Astrocyte (in vitro differentiated cells and primary cell): ENCODE results near the gene RILPL1. TPM values are rescaled to one million over a fixed set of nuclear protein-coding genes. Genes with fewer than 3 reads are reported as not detected.
"Not testable (repeated sequence)": the region's sequence is repeated elsewhere in the genome, so short reads cannot be mapped to it uniquely, and the experiment has no call there.

Experiments
- DNase-seq: peaks from one replicate; pipeline ENCODE4 v3.0.0-alpha.2; 2010; ENCODE audit warnings: low read depth
- FAIRE-seq: peaks from 2 replicates; lab custom pipeline; 2011; peaks lifted over from hg19 to GRCh38; lab: Jason Lieb, UNC
- H2AFZ ChIP-seq: 2 replicates; pipeline ENCODE4 v1.6.0; 2012; ENCODE audit warnings: low read depth, low read length, inconsistent platforms
- H3K27ac ChIP-seq: 2 replicates; pipeline ENCODE4 v1.5.1; 2011; ENCODE audit warnings: low read depth, low read length, inconsistent platforms
- H3K27me3 ChIP-seq: 2 replicates; pipeline ENCODE4 v1.6.0; 2011; ENCODE audit warnings: low read length, inconsistent platforms; ENCODE audit not compliant: insufficient read depth
- H3K36me3 ChIP-seq: 2 replicates; pipeline ENCODE4 v1.5.1; 2011; ENCODE audit warnings: low read length, inconsistent platforms; ENCODE audit not compliant: insufficient read depth
- H3K4me1 ChIP-seq: 2 replicates; pipeline ENCODE4 v1.5.1; 2011; ENCODE audit warnings: low read length, inconsistent platforms; ENCODE audit not compliant: insufficient read depth
- H3K4me2 ChIP-seq: 2 replicates; pipeline ENCODE4 v1.6.0; 2012; ENCODE audit warnings: low read length, inconsistent platforms
- H3K4me3 ChIP-seq: 2 replicates; pipeline ENCODE4 v1.5.1; 2011; ENCODE audit warnings: low read depth, mild to moderate bottlenecking, low read length, inconsistent platforms; ENCODE audit not compliant: insufficient read depth
- H3K79me2 ChIP-seq: 2 replicates; pipeline ENCODE4 v1.6.0; 2012; ENCODE audit warnings: mild to moderate bottlenecking, low read length, inconsistent platforms; ENCODE audit not compliant: insufficient read depth
- H3K9ac ChIP-seq: 2 replicates; pipeline ENCODE4 v1.6.0; 2012; ENCODE audit warnings: mild to moderate bottlenecking, low read length, inconsistent platforms
- H3K9me3 ChIP-seq: 2 replicates; pipeline ENCODE4 v1.5.1; 2012; ENCODE audit warnings: low read depth, mild to moderate bottlenecking, low read length, inconsistent platforms; ENCODE audit not compliant: insufficient read depth
- H4K20me1 ChIP-seq: 2 replicates; pipeline ENCODE4 v1.6.0; 2012; ENCODE audit warnings: low read length, inconsistent platforms; ENCODE audit not compliant: insufficient read depth
- H3K27ac Mint-ChIP-seq: one replicate; pipeline ENCODE4 v1.8.0; 2021; ENCODE audit warnings: mild to moderate bottlenecking, mixed read lengths; ENCODE audit not compliant: unreplicated experiment
- H3K27me3 Mint-ChIP-seq: one replicate; pipeline ENCODE4 v1.8.0; 2021; ENCODE audit warnings: low read depth, mixed read lengths; ENCODE audit not compliant: unreplicated experiment
- H3K36me3 Mint-ChIP-seq: one replicate; pipeline ENCODE4 v1.8.0; 2021; ENCODE audit warnings: low read depth, mixed read lengths; ENCODE audit not compliant: unreplicated experiment
- H3K4me1 Mint-ChIP-seq: one replicate; pipeline ENCODE4 v1.8.0; 2021; ENCODE audit warnings: low read depth, mixed read lengths; ENCODE audit not compliant: unreplicated experiment
- H3K4me3 Mint-ChIP-seq: one replicate; pipeline ENCODE4 v1.8.0; 2021; ENCODE audit warnings: mild to moderate bottlenecking, moderate library complexity, mixed read lengths; ENCODE audit not compliant: unreplicated experiment
- H3K9me3 Mint-ChIP-seq: one replicate; pipeline ENCODE4 v1.8.0; 2021; ENCODE audit warnings: mild to moderate bottlenecking, mixed read lengths; ENCODE audit not compliant: unreplicated experiment
- CTCF ChIP-seq: IDR thresholded peaks from 2 replicates; pipeline ENCODE4 v1.5.1; 2011; ENCODE audit warnings: low read depth, mild to moderate bottlenecking, inconsistent platforms, low read length, moderate library complexity; ENCODE audit not compliant: insufficient read depth
- EZH2 ChIP-seq: IDR thresholded peaks from 2 replicates; pipeline ENCODE4 v1.6.1; 2012; ENCODE audit warnings: mild to moderate bottlenecking, low read length, inconsistent platforms; ENCODE audit not compliant: insufficient read depth
- total RNA-seq: library from RNA; stranded (reverse); gene quantifications from 2 replicates; pipeline ENCODE4 v1.2.1, GENCODE V29; 2021

Gene RILPL1
- total RNA-seq, 1 donor from 2014 or later = 23.0 TPM

DNA sequence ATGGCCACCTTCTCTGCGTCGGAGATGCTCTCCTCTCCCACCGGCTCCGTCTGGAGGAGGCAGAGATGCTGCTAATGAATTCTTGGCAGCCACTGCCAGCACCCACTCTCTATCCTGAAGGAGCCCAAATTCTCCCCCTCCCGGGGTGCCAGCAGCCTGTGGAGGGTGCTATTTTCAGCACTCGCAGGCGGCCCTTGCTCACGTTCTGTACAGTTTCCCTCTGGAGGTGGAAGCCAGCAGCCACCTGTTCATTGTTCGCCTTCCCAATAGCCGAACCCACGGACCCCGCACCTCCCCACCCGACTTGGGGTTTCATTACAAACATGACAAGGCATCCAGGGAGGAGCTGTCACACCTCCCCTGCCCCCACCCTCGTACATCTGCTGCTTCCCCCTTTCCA lies 47.8 kb downstream of the RILPL1 start:
- Histone ChIP-seq H3K4me2 (no peak overlapping the region), H3K4me3 (no peak overlapping the region), H3K4me1 (peaks cover 4% of the 10 kb centered on the region), H2AFZ (no peak overlapping the region), H4K20me1 (peaks cover 8% of the 10 kb centered on the region), H3K9me3 (no peaks in the 10 kb centered on the region), H3K79me2 (no peaks in the 10 kb centered on the region), H3K36me3 (no peaks in the 10 kb centered on the region), H3K27ac (no peak overlapping the region), H3K27me3 (no peaks in the 10 kb centered on the region), H3K9ac (no peak overlapping the region)
- H3K27me3 Mint-ChIP-seq = no peaks in the 10 kb centered on the region
- H3K27ac Mint-ChIP-seq = no peak overlapping the region
- DNase-seq (no peak), FAIRE-seq (no peak)
- no peak for TF ChIP-seq EZH2
- TF ChIP-seq CTCF = no peak
- peaks cover 15% of the 10 kb centered on the region for H3K4me1 Mint-ChIP-seq
- peaks cover 2% of the 10 kb centered on the region for H3K9me3 Mint-ChIP-seq
- peaks cover 25% of the 10 kb centered on the region for H3K36me3 Mint-ChIP-seq
- peak overlapping the region; percentile 45 for H3K4me3 Mint-ChIP-seq

- Histone ChIP-seq H3K4me1 (peaks cover 14% of the 10 kb centered on the region), H2AFZ (no peak overlapping the region), H3K36me3 (no peaks in the 10 kb centered on the region), H3K9me3 (no peaks in the 10 kb centered on the region), H3K27me3 (no peaks in the 10 kb centered on the region), H3K27ac (no peak overlapping the region), H3K4me3 (no peak overlapping the region), H3K79me2 (no peaks in the 10 kb centered on the region), H4K20me1 (peaks cover 8% of the 10 kb centered on the region), H3K4me2 (no peak overlapping the region), H3K9ac (no peak overlapping the region)
- H3K36me3 Mint-ChIP-seq = peaks cover 25% of the 10 kb centered on the region
- DNase-seq (no peak), FAIRE-seq (no peak)
- peaks cover 2% of the 10 kb centered on the region for H3K9me3 Mint-ChIP-seq
- H3K27ac Mint-ChIP-seq = no peak overlapping the region
- no peak overlapping the region for H3K4me3 Mint-ChIP-seq
- H3K27me3 Mint-ChIP-seq = no peaks in the 10 kb centered on the region
- H3K4me1 Mint-ChIP-seq = peaks cover 25% of the 10 kb centered on the region
- TF ChIP-seq CTCF (no peak), EZH2 (no peak)
These were observed 49.8 kb downstream of the RILPL1 start for GRCh38 chr12:123483602-123484248.

- FAIRE-seq = no peak
- Mint-ChIP-seq H3K27me3 (no peaks in the 10 kb centered on the region), H3K36me3 (peaks cover 23% of the 10 kb centered on the region), H3K27ac (no peak overlapping the region), H3K9me3 (peaks cover 2% of the 10 kb centered on the region), H3K4me3 (no peak overlapping the region), H3K4me1 (peaks cover 27% of the 10 kb centered on the region)
- peaks cover 18% of the 10 kb centered on the region for H3K4me1 ChIP-seq
- H3K27me3 ChIP-seq = no peaks in the 10 kb centered on the region
- no peaks in the 10 kb centered on the region for H3K79me2 ChIP-seq
- no peak overlapping the region for H2AFZ ChIP-seq
- H3K4me3 ChIP-seq = no peak overlapping the region
- no peak for TF ChIP-seq EZH2
- TF ChIP-seq CTCF = no peak
- no peak overlapping the region for H3K9ac ChIP-seq
- H3K4me2 ChIP-seq = no peak overlapping the region
- no peak overlapping the region for H3K27ac ChIP-seq
- H3K9me3 ChIP-seq = no peaks in the 10 kb centered on the region
- H3K36me3 ChIP-seq = no peaks in the 10 kb centered on the region
- DNase-seq = no peak
- peaks cover 8% of the 10 kb centered on the region for H4K20me1 ChIP-seq
These were observed 50.6 kb downstream of the RILPL1 start for GRCh38 chr12:123482876-123483275.

GRCh38 chr12:123481251-123481650 lies 52.3 kb downstream of the RILPL1 start:
- H3K27ac Mint-ChIP-seq, DNase-seq, FAIRE-seq, H3K4me3 ChIP-seq, H3K4me3 Mint-ChIP-seq, H3K9ac ChIP-seq, H4K20me1 ChIP-seq, H3K27ac ChIP-seq, H3K9me3 Mint-ChIP-seq, H2AFZ ChIP-seq, H3K79me2 ChIP-seq, H3K4me2 ChIP-seq, H3K9me3 ChIP-seq, H3K36me3 ChIP-seq, H3K27me3 Mint-ChIP-seq, H3K27me3 ChIP-seq: not testable (repeated sequence)
- Mint-ChIP-seq H3K36me3 (peaks cover 22% of the 10 kb centered on the region), H3K4me1 (peaks cover 28% of the 10 kb centered on the region)
- H3K4me1 ChIP-seq = peaks cover 18% of the 10 kb centered on the region
